Stimulated activated CD4-positive, alpha-beta T cell treated with anti-CD3 and anti-CD28 coated beads, TNF-alpha, amount 100 ng/mL, for 24 hours (primary cell): ENCODE results near the gene NKAIN4.
"Not testable (repeated sequence)": the region's sequence is repeated elsewhere in the genome, so short reads cannot be mapped to it uniquely, and the experiment has no call there.

Experiments used
- DNase-seq, 3 experiments: peaks; one replicate each; pipeline ENCODE4 v3.0.0-alpha.2; 2020; ENCODE audit warnings: low read depth in 3 of 3

Gene NKAIN4

DNA sequence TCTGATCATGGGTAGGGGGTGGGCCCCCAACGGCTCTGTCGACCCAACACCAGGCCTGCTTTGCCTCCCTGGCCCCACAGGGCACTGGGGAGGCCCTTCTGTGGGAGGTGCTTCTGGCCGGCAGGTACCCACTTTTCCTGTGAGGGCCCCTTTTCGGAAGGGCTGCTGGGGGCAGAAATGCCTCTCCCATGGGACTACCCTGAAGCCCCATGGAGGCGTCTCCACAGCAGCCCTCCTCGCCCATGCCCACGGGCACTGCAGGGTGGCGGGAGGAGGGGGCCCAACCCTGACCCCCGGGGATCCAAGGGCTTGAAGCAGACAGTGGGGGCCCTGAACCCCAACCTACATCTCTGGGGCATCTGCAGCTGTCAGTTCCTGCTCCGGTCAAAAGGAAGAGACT lies 16.2 kb downstream of the NKAIN4 start:
- no peak for DNase-seq

- DNase-seq, result no peak
Measured at GRCh38 chr20:63236116-63236837, 18.0 kb downstream of the NKAIN4 start.

DNA sequence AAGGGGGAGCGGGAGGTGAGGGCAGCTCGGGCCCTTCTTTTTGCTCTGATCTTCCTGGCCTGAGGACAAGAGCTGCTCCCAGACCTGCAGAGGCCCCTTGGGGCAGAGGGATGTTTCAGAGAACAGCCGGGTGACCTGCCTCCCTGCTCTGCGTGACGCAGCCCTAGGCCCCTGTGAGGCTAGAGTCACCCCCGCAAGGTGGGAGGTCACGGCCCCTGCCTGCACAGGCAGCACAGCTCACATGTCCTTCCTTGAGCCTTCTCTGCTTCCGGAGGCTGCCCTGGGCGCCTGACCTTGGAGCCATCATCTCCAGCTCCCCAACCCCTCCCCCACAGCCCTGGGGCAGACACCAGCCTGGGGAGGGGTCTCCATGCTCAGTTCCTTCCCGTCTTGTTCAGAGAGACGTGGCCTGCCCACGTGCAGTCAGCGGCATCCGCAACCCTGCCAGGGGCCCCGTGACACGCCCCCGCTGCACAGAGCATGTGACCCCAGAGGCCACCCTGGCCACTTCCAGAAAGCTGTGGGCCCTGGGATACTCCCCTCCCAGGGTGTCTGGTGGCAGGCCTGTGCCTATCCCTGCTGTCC lies 18.8 kb downstream of the NKAIN4 start, which contains the start of gene BIRC7:
TSS of gene BIRC7 (plus strand) at position 507 of the 585 bp plus-strand sequence. CDS start 192 bp downstream, outside the sequence.
- DNase-seq, result no peak

DNA sequence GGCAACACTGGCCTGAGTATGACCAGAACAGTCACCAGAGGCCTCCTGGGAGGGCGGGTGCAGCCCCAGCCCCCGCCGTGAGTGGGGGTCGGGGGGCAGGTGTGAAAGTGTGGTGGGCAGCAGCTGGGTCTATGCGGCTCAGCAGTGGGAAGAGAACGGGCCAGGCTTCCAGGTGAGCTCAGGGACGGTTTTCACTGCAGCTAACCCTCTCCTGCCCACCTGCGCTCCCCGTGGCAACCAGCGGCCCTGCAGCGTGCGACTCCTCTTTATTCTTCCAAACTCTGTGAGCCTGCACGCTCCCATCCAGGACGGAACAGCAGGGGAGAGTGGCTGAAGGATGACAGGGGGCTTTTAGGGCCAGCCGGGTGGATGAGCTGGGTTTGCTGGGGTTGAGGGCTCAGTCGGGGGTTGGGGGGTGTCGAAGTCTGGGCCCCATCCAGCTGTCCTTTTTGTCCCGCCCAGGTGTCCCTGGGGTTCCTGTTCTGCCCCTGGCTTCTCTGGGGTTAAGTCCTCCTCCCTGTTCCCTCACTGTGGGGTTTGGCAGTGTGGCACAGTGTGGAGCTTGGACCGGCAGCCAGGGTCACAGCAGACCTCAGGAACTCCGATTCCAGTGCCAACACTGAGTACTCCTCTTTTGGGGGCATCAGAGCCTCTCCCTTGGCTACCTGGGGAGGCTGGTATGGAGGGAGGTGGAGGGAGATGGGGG lies 19.4 kb downstream of the NKAIN4 start:
- peak in 1 of 3 experiments; percentile 20 for DNase-seq

DNA sequence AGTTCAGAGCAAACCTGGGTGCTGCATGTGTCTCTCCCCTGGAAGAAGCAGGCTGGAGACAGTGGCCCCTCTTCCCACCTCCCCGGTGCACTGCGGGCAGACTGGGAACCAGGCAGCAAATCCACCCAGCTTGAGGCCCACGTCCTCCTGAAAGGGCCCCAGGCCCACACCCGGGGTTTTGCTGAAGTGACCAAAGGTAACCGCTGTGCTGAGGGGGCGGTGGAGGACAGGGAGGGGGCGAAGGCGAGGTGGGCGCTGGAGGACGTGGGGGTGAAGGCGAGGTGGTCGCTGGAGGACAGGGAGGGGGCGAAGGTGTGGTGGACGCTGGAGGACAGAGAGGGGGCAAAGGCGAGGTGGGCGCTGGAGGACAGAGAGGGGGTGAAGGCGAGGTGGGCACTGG lies 20.3 kb downstream of the NKAIN4 start:
- DNase-seq, result no peak

DNA sequence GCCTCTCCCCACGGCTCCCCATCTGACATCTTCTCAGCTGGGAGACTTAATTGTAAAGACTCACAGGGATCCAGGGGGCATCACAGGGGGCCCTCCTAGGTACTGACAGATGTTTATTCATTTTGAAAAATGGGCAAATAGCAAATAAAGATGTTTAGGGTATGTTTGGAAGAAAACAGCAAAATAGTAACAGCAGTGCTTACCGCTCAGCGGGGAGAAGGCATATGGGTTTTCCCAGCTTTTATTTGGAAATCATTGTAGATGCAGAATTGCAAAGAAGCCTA lies 21.3 kb downstream of the NKAIN4 start:
- no peak for DNase-seq

DNA sequence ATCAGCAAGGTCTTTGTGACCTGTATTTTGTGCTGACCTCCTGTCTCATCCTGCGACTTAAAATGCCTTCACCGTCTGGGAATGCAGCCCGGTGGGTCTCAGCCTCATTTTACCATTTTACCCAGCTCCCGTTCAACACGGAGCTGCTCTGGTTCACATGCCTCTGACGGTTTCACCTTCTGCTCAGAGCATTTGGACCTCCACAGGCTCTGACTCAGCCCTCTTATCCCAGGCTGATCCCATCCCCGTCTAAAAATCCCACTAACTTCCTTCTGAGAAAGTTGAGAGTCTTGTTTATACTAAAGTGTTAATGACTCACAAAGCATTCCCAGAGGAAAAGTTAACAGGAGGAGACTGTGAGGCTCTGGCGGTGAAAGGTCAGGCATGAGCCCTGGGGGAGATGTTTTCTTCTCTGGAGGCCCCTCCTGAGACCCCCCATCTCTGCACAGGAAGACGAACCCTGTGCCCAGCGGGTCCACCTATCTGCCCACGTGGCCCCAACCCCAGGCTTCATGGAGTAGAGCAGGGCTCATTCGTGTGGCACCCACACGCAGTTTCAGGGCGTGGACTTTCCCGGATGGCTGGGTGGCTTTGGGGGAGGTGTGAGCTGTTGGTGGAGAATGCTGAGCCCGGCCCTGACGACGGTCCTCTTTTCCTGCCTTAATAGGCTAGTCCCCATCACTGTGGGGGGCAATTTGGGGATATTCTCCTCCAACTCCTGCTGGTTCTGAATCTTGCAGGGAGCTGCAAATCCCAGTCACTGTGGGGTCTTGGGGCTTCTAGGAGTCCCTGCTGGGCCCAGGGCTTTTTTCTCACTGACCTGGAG lies 21.8 kb downstream of the NKAIN4 start:
- no peak for DNase-seq

DNA sequence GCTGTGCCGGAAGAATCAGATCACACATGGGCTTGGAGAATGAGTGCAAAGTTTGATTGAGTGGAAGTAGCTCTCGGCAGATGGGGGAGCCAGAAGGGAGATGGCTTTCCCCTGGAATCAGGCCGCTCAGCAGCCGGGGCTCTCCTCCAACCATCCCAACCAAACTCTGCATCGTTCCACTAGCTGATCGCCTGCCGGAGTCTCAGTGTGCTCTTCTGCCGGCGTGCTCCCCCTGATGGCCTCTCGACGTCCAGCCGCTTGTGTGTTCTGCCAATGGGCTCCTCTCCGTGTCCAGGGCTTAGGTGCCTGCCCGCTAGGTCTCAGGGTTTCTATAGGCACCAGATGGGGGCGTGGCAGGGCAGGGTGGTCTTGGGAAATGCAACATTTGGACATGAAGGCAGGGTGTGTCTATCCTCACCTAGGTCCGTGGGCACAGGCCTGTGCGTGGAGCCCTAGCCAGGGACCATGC lies 23.4 kb downstream of the NKAIN4 start:
- no peak for DNase-seq

GRCh38 chr20:63228806-63229205 lies 25.5 kb downstream of the NKAIN4 start:
- DNase-seq, result no peak

DNA sequence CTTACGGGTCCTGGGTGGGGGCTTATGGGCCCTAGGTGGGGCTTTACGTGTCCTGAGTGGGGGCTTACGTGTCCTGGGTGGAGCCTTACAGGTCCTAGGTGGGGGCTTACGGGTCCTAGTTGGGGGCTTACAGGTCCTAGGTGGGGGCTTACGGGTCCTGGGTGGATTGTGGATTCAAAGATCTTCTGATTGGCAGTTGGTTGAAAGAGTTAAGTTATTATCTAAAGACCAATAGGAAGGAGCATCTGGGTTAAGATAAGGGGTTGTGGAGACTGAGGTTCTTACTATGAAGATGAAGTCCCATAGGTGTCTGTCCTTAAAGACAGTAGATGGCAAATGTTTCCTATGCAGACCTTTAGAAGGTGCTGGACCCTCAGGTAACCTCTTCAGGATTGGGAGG lies 27.0 kb downstream of the NKAIN4 start:
- no peak for DNase-seq

DNA sequence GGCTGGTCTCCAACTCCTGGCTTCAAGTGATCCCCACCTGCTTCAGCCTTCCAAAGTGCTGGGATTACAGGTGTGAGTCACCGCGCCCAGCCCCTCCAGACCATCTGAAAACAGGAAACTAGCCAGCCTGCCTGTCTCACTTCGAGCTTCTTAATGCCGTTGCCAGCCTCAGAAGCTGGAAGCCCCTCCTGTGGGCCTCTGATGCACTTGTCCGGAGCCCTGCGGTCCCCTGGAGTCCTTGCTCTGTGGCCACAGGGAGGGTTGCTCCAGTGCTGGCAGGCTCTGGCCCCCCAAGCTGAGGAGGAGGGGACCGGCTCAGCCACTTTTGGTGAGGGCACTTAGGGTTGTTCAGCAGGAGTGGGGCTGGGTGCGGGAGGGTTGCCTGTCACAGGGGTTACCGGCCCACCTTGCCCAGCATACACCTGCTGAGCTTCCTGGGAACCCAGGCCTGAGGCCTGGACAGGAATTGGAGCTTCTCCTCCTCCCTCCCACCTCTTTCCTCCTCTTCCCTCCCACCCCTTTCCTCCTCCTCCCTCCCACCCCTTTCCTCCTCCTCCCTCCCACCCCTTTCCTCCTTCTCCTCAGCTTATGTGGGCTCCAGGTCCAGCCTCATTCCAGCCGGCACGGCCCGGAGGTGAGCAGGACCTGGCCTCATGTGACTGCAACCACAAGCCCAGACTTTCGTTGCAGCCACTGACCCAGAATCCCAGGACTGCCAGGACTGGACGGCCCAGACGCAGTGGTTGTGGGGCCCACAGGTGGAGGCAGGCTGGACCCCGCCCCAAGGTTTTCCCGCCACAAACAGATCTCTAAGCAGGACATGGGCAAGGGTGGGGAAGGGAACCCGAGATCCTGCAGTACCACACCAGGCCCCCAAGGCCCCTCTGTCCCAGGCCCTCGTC lies 28.0 kb downstream of the NKAIN4 start:
- DNase-seq, result no peak

DNA sequence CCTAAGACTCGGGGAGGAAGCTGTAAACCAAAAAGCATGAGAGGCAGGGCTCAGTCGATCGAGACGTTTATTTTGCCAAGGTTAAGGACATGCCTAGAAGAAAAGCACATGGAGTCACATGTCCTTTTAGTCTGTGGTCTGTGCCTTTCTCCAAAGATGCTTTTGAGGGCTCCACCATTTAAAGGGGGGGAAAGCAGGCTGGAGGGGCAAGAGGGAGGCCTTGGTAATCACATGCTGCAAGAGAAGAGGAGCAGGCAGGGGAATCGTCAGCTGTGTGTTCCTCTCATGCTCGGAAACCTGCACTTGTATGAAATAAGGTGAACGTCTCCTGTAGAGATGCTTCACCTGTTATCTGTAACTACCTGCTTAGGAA lies 29.2 kb downstream of the NKAIN4 start:
- DNase-seq, result no peak

DNA sequence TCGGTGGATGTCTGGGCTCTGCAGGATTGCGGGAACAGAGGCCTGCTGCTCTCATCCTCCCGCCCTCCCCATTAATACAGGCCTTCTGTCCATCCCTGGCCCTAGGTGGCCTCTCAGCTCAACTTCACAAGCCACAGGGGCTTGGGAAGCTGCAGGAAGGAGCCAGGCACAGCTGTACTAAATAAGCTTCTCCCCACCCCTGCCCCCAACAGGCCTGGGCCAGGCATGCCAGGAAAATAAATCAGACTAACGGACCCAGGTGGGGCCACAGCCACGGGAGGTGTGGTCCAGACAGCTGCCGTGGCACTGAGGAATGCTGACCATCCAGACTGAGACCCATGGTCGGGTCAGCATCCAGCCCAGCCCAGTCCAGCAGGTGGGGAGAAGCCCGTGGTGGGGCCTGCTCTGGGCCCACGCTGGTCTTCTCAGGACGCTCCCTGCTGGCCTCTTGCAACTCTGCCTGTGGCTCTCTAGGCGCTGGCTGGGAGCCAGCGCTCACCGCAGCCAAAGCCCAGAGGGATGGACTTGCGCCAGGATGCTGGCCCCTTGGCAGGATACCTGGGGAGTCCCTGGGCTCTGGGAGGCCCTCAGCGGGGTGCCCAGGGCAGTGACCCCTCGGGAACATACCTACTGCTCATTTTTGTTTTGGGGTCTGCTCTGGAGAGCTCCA lies 29.7 kb downstream of the NKAIN4 start:
- no peak for DNase-seq

- no peak for DNase-seq
Measured at GRCh38 chr20:63223826-63224207, 30.4 kb downstream of the NKAIN4 start.

DNA sequence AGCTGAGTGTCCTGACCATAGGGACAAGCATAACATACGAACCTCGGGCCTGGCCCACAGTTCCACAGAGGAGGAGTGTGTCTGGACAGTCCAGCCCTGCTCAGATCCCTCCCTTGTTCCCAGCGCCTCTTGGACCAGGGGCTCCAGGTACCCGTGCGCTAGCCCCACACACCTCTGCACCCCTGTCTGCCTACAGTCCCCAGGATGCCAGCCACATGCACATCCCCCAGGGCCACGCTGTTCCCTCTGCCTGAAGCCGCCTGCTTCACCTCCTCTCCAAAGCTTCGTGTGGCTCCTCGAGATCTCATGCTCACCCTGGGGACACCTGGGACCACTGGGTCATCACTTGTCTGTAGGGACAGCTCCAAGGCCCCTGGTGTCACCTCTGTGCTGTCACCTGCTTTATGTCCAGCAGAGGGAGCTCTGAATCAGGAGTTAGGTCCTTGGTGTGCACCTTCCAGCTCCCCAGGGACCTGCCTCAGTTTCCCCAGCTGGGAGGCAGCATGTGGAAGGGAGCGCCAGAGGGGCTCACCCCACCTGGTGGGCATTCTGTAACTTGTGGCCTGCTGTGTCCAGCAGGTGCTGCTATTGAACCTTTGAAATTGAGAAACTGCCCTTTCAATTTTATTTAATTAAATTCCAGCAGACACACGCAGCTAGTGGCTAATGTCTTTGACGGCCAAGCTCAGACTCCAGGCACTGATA lies 31.0 kb downstream of the NKAIN4 start:
- DNase-seq, result peak; percentile 22 to 29 (median 26)

GRCh38 chr20:63222541-63222940 lies 31.7 kb downstream of the NKAIN4 start:
- no peak for DNase-seq

DNA sequence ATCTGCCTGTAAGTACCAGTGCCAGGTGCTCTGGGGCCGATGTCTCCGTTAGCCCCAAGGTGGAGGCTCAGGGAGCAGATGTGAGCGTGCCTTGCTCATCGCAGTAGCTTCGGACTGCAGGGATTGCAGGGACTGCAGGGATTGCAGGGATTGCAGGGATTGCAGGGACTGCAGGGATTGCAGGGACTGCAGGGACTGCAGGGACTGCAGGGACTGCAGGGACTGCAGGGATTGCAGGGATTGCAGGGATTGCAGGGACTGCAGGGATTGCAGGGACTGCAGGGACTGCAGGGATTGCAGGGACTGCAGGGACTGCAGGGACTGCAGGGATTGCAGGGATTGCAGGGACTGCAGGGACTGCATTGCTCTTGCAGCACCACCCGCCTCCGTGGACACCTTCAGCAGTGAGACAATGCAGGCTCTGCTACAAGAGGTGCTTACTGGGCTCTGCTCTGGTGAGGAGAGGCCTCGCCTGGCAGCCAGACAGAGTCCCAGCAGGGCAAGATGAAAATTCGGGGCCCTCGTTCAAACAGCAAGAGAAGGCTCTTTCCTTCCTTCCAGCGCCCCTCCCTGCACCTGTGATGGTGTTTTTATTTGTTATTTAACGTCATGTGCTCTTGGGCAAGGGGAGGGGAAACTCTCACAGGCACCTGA lies 32.7 kb downstream of the NKAIN4 start:
- DNase-seq, result not testable (repeated sequence)

GRCh38 chr20:63220696-63221399 lies 33.4 kb downstream of the NKAIN4 start:
- DNase-seq, result no peak
